NCI-H226 (cell line): ENCODE data around the gene DNAJC1.
"Not testable (repeated sequence)": the region's sequence is repeated elsewhere in the genome, so short reads cannot be mapped to it uniquely, and the experiment has no call there.

Experiments used
- DNase-seq: peaks from one replicate; pipeline ENCODE4 v3.0.0-alpha.2; 2015

Gene DNAJC1

GRCh38 chr10:21822273-21822672 is 181.3 kb downstream of the DNAJC1 start:
- DNase-seq, result not testable (repeated sequence)

GRCh38 chr10:21820952-21821351 is 182.6 kb downstream of the DNAJC1 start:
- DNase-seq, result peak; percentile 17

GRCh38 chr10:21818416-21818815 is 185.1 kb downstream of the DNAJC1 start:
- DNase-seq, result not testable (repeated sequence)

GRCh38 chr10:21814866-21815265 is 188.7 kb downstream of the DNAJC1 start:
- DNase-seq, result no peak

GRCh38 chr10:21813946-21814345 is 189.6 kb downstream of the DNAJC1 start:
- no peak for DNase-seq

DNA sequence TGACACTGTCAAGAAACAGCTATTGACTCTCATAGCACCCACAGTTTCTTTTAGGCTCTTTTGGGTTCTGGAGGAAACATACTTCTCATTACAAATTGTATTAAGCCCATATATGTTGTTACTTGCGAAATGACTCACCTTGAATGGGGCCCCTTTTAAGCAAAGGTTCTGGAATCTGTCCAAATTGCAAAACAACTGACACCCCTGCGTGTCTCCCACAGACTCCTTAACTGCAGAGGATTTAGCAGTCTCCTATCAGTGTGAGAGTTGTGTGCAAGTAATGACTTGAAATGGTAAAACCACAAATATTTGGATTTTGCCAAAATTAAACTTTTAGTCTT is 192.3 kb downstream of the DNAJC1 start:
- DNase-seq, result peak; percentile 60

DNA sequence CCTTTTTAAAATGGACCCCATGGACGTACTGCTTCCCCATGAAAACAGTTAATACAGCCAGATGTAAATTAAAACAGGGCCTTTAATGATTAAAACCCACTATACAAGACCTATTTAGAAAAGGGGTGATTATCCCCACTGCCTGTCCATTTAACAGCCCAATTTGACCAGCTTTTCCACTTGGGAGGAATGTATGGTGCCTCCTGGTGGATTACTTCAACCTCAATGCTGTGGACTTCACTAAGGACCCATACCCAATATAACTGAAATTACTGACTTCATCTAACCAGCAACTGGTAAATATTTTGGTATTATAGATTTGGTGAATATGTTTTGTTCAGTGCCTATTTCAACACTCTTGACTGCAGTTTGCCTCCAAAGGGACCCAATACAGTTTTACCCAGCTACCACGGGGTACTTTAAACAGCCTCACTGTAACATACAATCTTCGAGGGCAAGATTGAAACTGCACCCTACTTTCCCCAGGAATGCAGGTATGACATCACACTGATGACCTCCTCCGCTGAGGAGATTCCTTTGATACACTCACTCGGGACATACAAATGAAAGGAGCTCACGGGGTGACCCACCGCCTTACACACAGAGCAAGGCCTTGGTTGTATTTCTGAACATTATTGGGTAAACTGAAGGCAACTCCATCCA is 192.8 kb downstream of the DNAJC1 start:
- DNase-seq, result peak; percentile 62

DNA sequence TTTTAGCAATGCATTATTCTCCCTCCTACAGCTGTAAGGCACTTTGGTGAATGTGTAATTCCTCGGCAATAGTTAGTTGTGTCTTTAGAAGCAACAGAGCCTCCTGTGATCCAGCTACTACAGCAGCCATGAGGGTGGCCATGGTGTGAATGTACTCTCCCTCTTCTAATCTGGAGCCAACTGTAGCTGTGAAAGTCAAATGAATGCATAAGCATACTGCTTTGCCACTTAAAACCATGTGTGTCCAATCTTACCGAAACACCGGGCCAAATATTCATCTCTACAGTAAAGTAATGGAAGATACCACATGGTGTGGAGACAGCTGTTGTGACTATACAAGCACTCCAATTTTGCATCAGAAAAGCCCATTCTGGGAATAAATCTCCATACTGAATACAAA is 195.0 kb downstream of the DNAJC1 start:
- DNase-seq, result no peak

DNA sequence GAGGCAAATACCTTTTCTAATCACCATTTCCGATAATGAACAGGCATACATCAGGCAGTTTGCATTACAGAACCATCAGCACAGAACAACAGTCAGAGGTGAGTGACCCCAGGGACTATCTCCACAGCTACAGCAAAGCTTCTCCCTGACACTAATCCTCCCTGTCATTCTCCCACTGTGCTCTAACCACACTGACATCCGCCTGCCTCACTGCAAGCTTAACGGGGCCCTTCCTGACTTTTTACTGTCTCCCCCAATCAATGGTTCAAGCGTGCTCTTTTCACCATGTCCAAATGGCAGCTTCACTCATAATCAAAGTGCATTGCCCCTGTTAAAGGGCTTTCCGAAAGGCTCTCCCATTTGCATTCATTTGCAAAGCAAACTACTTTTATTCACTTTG is 196.3 kb downstream of the DNAJC1 start:
- DNase-seq, result no peak

GRCh38 chr10:21803374-21803773 is 200.2 kb downstream of the DNAJC1 start:
- DNase-seq, result no peak

GRCh38 chr10:21801609-21802008 is 201.9 kb downstream of the DNAJC1 start:
- DNase-seq, result no peak

DNA sequence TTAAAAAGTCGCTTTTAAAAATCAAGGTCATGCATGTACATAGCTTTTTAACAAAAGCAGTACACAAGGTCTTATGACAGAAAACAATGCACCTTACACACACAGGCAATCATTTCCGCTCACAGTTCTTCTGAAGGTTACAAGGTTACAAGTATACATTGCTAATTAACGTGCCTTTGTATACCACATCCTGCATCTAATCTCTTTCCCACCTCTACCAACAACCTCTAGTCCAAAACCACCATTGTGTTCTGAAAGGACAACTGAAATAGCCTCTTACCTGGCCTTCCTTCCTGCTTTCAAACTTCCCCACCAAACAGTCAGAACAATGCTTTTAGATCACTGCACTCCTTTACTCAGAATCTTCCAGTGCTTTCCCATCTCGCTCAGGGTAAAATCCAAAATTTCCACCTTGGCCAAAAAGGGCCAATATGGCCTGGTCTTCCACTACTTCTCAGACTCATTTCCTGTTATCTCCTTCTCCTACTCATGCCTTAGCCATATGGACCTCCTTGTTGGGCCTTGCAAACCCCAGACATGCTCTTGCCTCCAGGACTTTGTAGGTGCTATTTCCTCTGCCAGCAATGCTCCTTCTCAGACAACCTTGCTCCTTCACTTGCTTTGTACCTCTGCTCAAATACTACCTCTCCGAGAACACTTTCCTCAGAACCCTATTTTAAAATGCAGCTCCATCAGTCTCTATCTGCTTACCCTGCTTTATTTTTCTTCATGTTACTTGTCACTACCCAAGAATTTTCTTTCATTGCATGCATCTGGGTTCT is 205.4 kb downstream of the DNAJC1 start:
- DNase-seq, result no peak

DNA sequence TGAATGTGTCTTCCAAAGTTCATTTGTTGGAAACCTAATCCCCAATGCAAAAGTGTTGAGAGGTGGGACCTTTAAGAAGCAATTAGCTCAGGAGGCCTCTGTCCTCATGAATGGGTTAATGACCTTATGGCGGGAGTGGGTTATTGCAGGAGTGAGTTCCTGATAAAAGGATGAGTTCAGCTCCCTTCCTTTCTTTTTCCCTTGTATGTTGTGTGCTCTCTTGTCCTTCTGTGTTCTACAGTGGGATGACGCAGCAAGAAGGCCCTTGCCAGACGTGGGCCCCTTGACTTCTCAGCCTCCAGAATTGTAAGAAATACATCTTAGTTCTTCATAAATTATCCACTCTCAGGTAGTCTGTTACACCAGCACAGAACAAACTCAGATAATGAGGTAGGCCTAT is 206.0 kb downstream of the DNAJC1 start:
- no peak for DNase-seq

DNA sequence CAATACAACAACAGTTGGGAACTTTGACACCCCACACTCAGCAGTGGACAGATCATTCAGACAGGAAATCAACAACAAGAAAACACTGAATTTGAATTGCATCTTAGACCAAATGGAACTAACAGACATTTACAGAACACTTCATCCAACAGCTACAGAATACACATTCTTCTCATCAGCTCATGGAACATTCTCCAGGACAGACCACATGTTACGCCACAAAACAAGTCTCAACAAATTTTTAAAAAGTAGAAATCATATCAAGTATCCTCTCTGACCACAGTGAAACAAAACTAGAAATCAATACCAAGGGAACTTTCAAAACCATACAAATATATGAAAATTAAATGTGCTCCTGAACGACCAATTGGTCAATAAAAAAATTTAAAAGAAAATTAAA is 212.3 kb downstream of the DNAJC1 start:
- no peak for DNase-seq

- DNase-seq, result no peak
Measured at GRCh38 chr10:21776883-21777282, 226.6 kb downstream of the DNAJC1 start.

GRCh38 chr10:21771219-21771618 is 232.3 kb downstream of the DNAJC1 start:
- DNase-seq, result no peak

GRCh38 chr10:21769041-21769440 is 234.5 kb downstream of the DNAJC1 start:
- DNase-seq, result no peak

- DNase-seq, result no peak
Measured at GRCh38 chr10:21764466-21765189, 238.9 kb downstream of the DNAJC1 start.

DNA sequence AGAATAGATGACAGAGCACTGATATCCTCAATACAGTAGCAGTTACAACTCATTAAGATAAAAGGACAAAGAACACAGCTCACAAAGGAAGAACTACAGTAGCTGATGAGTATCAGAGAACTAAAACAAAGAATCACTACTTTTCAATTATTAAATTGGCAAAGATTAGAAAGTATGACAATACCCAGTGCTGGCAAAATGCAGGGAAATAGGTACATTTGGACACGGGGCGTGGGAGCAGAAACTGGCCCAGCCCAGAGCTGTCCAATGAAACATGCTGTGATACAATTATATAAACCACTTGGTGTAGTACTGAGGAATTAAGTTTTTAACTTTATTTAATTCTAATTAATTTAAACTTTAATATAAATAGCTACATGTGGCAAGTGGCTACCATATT is 243.2 kb downstream of the DNAJC1 start:
- no peak for DNase-seq

DNA sequence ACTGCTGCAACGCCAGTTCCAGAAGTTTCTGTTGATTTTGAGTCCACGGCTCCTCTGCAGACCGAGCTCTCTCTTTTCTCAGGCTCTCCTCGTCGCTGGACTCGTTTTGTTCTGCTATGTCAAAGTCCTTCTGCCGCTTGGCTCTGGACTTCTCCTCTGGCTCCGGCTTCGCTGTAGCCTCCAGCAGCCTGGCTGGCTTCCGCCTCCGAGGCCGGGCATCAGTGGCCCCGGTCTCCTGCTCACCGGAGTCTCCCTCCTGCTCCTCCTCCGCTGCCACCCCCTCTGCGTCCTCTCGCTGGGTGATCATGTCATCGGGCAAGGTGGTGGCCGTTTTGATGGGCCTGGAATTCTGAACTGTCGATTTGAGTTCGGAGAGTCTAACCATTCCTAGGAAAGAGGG is 244.3 kb downstream of the DNAJC1 start:
- no peak for DNase-seq

GRCh38 chr10:21758696-21759095 is 244.8 kb downstream of the DNAJC1 start:
- no peak for DNase-seq

DNA sequence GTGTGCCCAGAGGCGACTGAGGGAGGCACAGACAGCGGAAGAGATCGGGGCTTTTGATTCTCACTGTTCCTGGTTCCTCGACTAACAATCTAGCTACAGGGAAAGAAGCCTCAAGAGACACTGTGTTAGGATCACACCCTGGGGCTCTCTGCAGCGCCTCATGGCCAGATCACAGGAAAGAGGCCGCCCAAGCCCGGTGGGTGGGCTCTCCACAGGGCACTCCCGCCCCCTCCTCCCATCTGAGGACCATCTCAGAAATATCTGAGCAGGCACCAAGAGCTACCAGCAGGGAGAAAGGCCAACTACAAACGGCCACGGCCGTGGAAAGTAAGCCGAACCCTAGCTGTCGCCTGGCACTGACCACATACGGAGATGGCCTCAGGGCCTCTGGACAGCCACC is 245.3 kb downstream of the DNAJC1 start:
- DNase-seq, result no peak

DNA sequence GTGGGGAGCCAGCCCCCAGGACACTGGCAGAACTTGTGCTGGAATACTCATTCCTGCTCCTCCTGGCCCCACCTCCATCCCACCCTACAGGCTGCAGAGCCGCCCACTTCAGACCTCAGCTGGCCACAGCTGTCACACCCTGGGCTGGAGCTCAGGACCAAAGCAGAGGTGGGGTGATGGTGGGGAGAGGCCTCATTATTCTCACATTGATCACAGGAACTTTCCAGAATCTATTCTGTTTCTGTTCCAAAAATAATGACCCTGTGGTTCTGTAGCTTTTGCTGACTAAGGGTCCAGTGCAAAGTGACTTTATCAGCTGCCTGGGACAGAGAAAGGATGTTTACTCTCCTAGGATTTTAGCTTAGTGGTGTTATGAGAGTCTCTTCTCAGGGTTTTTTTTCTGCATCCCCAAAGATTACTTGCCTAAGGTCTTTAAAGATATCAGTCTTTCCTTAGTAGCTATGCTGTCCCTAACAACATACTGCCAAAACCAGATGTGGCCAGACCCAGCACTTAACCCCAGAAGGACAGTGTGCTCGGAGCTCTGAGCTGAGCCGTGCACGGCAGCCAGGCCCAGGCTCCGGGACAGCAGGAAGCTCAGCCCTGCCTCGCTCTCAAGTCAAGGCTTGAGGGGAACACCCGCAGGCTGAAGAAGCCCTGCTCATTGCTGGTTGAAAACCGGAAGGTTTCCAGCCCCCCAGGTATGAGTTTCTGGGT is 246.2 kb downstream of the DNAJC1 start:
- DNase-seq, result no peak
